HG03571 (cell line): Measurements from ENCODE around the gene PA2G4.
A peak's percentile ranks its signal among the peaks of the same experiment; 100 is the strongest.
"Not testable (repeated sequence)": the region's sequence is repeated elsewhere in the genome, so short reads cannot be mapped to it uniquely, and the experiment has no call there.

Source experiments
- ATAC-seq: cut with Tn5 transposase; IDR thresholded peaks from one replicate; pipeline ENCODE4 v1.9.1; 2021; ENCODE audit not compliant: unreplicated experiment

The PA2G4 gene

DNA sequence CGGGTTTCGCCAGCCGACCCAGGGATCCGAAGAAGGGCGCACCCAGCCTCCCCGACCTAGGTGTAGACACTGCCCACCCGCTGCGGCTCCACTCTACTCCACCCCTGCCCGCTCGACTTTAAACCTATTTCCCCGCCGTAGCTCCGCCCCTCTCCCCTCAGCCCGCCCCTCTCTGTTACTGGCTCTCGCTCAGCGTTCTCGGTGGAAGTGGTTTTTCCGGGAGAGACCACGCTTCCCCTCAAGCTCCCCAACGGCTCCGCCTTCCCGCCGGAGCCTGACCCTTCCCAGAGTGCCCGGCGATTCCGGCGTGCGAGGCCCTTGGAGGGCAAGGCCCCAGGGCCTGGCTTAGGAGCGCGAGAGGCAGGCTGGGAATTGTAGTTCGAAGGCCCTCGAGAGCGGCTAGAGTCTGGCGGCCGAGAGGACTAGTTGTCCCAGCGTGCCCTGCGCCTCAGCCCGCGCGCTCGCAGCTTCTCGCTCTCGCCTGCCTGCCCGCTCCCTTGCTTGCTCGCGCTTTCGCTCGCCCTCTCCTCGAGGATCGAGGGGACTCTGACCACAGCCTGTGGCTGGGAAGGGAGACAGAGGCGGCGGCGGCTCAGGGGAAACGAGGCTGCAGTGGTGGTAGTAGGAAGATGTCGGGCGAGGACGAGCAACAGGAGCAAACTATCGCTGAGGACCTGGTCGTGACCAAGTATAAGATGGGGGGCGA, at the start of gene PA2G4:
Gene PA2G4 (plus strand): TSS at position 451 of the 706 bp plus-strand sequence. CDS start 179 bp downstream, at position 630.
- ATAC-seq, result peak; percentile 93

DNA sequence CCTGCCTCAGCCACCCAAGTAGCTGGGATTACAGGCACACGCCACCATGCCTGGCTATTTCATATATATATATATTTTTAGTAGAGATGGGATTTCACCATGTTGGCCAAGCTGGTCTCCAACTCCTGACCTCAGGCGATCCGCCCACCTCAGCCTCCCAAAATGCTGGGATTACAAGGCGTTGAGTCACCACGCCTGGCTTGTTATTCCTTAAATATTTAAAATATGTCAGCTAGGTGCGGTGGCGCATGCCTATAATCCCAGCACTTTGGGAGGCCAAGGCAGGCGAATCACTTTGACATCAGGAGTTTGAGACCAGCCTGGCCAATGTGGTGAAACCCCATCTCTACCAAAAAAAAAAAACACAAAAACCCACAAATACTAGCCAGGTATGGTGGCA, 44.4 kb upstream of the PA2G4 start:
- not testable (repeated sequence) for ATAC-seq

GRCh38 chr12:56061982-56062381, 42.4 kb upstream of the PA2G4 start:
- no peak for ATAC-seq

DNA sequence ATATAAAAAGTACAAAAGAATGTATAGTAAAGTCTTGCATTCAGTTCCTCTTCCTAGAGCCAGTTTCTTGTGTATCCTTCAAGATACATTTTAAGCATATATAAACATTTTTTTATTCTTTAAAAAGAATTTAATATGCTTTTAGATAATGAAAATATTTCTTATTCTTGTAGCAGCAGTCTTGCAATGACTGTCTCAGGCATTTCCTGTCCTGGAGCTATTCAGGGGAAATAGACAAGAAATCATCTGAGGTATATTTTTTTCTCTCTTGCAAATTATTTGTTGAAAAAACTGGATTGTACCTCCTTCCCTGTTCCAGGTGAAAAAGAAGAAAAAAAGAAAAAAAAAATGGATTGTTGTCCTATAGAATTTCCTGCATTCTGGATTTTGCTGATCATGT, 41.4 kb upstream of the PA2G4 start:
- ATAC-seq, result no peak

GRCh38 chr12:56071648-56072047, 32.7 kb upstream of the PA2G4 start:
- no peak for ATAC-seq

DNA sequence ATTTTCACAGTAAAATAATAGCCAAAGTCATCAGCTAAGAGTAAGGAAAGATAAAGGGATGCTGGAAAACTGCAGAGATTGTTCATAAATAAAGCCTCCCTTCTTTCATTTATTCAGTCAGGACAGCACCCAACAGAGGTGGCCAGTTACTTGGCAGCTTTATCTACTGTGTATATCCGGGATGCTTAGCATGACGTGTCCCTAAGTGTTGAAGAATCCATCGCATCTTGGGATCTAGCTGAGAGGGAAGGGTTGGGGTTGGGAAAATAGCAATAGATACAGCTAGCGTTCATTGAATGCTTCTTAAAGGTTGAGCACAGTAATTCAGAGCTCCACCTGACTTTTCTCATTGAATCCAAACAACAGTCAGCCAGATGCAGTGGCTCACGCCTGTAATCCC, 30.0 kb upstream of the PA2G4 start:
- no peak for ATAC-seq

DNA sequence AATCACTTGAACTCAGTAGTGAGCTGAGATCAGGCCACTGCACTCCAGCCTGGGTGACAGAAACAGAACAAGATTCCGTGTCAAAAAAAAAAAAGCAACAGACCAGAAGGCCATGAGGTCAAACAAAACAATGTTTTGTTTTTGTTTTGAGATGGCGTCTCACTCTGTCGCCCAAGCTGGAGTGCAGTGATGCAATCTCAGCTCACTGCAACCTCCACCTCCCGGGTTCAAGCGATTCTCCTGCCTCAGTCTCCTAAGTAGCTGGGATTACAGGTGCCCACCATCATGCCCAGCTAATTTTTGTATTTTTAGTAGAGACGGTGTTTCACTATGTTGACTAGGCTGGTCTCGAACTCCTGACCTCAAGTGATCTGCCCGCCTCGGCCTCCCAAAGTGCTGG, 26.4 kb upstream of the PA2G4 start:
- not testable (repeated sequence) for ATAC-seq

GRCh38 chr12:56078427-56078826, 25.9 kb upstream of the PA2G4 start:
- no peak for ATAC-seq

DNA sequence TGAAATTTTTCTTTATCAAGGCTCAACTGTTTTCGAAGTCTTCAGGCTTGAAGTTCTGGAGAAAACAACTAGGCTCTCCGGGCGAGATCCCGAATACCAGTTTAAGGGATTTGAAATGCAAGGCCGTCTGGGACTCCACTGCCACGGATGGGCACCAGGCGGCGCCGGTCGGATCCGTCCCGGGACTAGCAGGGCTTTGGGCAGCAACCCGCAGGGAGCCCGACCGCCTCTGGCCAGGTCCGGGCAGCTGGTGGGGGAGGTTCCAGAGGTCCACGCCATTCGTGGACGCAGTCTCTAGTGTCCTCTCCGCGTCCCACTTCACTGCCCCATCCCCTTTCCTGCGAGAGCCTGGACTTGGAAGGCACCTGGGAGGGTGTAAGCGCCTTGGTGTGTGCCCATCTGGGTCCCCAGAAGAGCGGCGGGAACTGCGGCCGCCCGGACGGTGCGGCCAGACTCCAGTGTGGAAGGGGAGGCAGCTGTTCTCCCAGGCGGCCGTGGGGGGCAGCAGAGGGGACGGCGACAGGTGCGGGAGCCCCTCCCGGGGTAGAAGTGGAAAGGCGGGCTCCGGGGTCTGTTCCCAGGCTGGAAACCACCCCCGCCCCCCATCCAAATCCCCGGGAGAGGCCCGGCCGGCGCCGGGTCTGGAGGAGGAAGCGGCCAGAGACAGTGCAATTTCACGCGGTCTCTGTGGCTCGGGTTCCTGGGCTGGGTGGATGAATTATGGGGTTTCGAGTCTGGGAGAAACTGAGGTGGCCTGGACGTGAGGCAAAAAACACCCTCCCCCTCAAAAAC, 25.2 kb upstream of the PA2G4 start:
- peak; percentile 52 for ATAC-seq

DNA sequence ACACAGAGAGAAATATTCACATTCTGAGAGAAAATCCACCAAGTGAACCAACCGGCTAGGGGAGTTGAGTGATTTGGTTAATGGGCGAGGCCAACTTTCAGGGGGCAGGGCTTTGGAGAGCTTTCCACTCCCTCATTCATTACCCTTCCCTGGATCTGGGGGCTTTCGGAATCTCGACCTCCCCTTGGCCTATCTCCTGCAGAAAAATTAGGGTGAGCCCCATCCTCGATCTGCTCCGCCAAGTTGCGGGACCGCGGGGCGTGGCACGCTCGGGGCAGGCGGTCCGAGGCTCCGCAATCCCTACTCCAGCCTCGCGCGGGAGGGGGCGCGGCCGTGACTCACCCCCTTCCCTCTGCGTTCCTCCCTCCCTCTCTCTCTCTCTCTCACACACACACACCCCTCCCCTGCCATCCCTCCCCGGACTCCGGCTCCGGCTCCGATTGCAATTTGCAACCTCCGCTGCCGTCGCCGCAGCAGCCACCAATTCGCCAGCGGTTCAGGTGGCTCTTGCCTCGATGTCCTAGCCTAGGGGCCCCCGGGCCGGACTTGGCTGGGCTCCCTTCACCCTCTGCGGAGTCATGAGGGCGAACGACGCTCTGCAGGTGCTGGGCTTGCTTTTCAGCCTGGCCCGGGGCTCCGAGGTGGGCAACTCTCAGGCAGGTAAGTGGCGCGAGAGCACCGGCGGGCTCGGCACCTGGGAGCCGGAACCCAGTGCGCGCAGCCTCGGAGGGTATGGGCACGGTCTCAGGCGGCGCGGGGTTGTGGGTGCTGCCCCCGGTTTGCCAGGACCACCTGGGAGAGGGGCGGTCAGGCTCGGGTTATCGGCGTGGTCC, 24.4 kb upstream of the PA2G4 start, which contains the start of gene ERBB3:
Gene ERBB3 (plus strand): TSS at position 443 of the 833 bp plus-strand sequence. CDS start 136 bp downstream, at position 579.
- ATAC-seq, result peak; percentile 17

DNA sequence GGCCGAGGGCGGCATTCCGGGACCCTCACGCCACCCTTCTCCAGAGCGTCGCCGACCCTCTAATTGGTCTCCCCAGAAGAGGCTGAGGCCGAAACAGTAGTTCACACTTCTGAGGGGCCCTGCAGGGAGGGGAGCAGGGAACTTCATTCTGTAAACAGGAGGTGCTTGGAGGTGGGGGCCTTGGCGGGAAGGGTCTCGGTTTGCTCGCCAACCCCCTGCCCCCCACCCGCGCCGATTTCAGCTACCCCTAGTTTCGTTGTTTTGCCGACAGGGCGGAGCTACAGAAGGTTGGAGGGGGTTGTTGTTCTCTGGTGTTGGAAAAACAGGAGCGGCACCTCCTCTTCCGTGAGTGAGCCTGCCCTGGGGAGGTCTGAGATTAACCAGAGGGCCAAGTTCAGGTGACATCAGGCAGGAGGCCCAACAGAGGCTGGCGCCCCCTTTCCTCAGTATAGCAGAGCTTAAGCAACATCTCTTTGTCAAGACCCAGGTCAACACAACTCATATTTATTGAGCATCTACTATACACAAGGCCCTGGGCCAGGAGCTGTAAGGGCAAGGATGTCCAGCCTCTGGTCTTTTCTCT, 23.7 kb upstream of the PA2G4 start:
- no peak for ATAC-seq

DNA sequence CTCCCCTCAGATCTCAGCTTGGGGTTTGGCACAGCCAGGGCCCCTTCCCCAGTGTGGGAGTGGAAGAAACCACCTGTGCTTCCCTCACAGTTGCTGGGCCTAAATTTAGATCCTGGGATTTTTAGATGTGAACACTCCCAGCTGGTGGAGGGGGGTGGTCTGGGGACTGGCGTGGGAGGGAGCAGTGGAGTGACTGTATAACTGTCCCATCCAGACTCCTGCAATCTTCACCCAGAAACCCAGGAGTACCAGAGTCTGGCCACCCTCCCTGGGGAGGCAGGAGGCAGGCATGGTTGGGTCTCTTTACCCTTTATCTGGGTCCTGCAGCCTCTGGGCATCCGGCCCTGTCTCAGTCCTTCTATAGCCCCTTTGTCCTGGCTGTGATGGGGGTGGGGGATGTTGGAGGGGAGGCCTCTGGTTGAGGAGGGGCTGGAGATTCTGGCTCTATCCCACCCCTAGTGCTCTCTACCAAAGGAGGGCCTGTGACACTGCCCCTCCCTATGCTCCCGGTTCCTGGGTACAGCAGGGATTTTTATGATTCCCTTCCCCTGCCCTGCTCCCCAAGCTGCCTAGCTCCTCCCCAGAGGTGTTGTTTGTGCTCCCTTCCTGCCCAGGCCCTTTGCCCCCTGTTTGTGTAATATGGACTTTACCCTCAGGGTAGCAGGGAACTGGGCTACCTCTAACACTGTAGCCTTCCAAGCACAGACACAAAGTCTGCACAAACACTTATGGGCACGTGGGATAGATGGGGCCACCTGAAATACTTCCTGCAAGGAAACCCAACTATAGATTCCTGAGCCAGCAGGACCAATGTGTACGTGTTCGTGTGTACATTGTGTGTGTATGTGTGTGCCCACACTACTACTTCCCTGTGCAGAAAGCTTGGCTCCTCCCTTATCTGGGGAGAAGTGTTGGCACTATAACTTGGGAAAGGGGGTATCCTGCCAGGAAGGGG, 22.7 kb upstream of the PA2G4 start:
- no peak for ATAC-seq

- no peak for ATAC-seq
Measured at GRCh38 chr12:56082382-56082781, 22.0 kb upstream of the PA2G4 start.

- no peak for ATAC-seq
Measured at GRCh38 chr12:56082967-56083366, 21.4 kb upstream of the PA2G4 start.

- no peak for ATAC-seq
Measured at GRCh38 chr12:56084958-56085543, 19.3 kb upstream of the PA2G4 start.

GRCh38 chr12:56086096-56086495, 18.3 kb upstream of the PA2G4 start:
- ATAC-seq, result no peak

GRCh38 chr12:56086608-56087007, 17.8 kb upstream of the PA2G4 start:
- no peak for ATAC-seq

DNA sequence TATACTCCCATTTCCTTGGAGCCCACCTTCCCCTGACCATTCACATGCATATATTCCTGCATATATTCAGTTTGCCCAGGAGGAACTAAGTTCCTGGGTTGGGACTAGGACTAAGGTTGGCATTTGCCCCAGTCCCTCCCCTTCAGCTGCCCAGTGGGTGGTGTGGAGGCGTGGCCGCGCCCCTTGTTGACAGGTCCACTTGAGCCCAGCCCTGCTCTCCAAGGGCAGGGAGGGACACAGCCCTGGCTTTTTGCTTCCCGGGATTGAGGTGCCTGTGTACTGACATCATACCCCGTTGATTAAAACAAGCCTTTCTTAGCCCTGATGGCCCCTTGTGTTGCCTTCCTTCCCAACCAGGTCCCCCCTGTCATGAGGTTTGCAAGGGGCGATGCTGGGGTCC, 17.1 kb upstream of the PA2G4 start:
- no peak for ATAC-seq

DNA sequence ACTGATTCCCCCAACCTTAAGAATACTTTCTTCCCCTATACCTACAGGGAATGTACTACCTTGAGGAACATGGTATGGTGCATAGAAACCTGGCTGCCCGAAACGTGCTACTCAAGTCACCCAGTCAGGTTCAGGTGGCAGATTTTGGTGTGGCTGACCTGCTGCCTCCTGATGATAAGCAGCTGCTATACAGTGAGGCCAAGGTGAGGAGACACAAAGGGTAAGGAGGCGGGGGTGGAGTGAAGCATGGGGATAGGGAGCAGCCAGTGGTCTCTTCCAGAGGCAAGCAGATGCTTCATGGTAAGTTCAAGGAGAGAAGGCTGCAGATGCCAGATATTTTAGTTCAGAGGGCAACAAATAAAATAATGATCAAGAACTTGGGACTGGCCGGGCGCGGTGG, 6.6 kb upstream of the PA2G4 start:
- ATAC-seq, result no peak

- ATAC-seq, result no peak
Measured at GRCh38 chr12:56098592-56098991, 5.8 kb upstream of the PA2G4 start.
